H1 (cell line): ENCODE measurements around the gene DSTYK. TPM values are rescaled to one million over a fixed set of nuclear protein-coding genes. Genes with fewer than 3 reads are reported as not detected.
"Not testable (repeated sequence)": the region's sequence is repeated elsewhere in the genome, so short reads cannot be mapped to it uniquely, and the experiment has no call there.

Experiments
- CTCF ChIA-PET: fragments of 300-600 bp; sonication (Branson Sonifier 250); formaldehyde crosslinking; loops from one replicate; lab custom pipeline; 2021; ENCODE audit not compliant: partially characterized antibody; lab: Charles Lee
- POLR2A ChIA-PET: fragments of 300-600 bp; sonication (Branson Sonifier 250); formaldehyde crosslinking; loops from one replicate; lab custom pipeline; 2021; ENCODE audit warnings: inconsistent platforms; ENCODE audit not compliant: partially characterized antibody; lab: Charles Lee
- DNase-seq, 2 experiments: peaks; one replicate each; pipeline versions ENCODE4 v3.0.0 to v3.0.0-alpha.2; 2010 to 2022; ENCODE audit warnings: low spot score in 2 of 2, low read depth in 1 of 2, mixed read lengths in 1 of 2
- FAIRE-seq: peaks from 2 replicates; lab custom pipeline; 2011; peaks lifted over from hg19 to GRCh38; lab: Jason Lieb, UNC
- H2AFZ ChIP-seq: 2 replicates; pipeline ENCODE4 v1.8.1; 2012; ENCODE audit warnings: low read length, inconsistent platforms
- H2AK5ac ChIP-seq: 2 replicates; pipeline ENCODE4 v1.6.1; 2013; ENCODE audit warnings: low read depth, low read length
- H2BK120ac ChIP-seq: replicated peaks from 2 replicates; pipeline ENCODE3; 2013; ENCODE audit warnings: low read depth, low read length, inconsistent platforms
- H2BK12ac ChIP-seq: 2 replicates; pipeline ENCODE4 v1.6.1; 2013; ENCODE audit warnings: low read depth, low read length
- H2BK15ac ChIP-seq: 2 replicates; pipeline ENCODE4 v1.6.1; 2013; ENCODE audit warnings: low read length
- H2BK20ac ChIP-seq: 2 replicates; pipeline ENCODE4 v1.6.1; 2013; ENCODE audit warnings: low read length
- H2BK5ac ChIP-seq: 2 replicates; pipeline ENCODE4 v1.6.1; 2013; ENCODE audit warnings: low read depth, low read length
- H3K14ac ChIP-seq: 2 replicates; pipeline ENCODE4 v1.6.1; 2013; ENCODE audit warnings: inconsistent platforms; ENCODE audit not compliant: insufficient read length
- H3K18ac ChIP-seq: 2 replicates; pipeline ENCODE4 v1.6.1; 2013; ENCODE audit warnings: low read length; ENCODE audit errors: extremely low read depth
- H3K23ac ChIP-seq: 2 replicates; pipeline ENCODE4 v1.6.1; 2013; ENCODE audit warnings: inconsistent platforms; ENCODE audit not compliant: insufficient read length
- H3K23me2 ChIP-seq: 2 replicates; pipeline ENCODE4 v1.6.1; 2013; ENCODE audit warnings: low read depth, low read length
- H3K27ac ChIP-seq: 2 replicates; pipeline ENCODE4 v1.6.1; 2011; ENCODE audit warnings: low read depth, low read length, inconsistent platforms
- H3K27me3 ChIP-seq, 4 experiments: replicated peaks in 1 of 4; 1 replicate in 1 of 4; 2 replicates in 3 of 4; pipeline versions ENCODE4 v1.6.1 to v1.8.1; 2011 to 2013; ENCODE audit warnings: low read length in 3 of 4, mild to moderate bottlenecking in 3 of 4, inconsistent platforms in 2 of 4, mixed read lengths in 2 of 4, moderate library complexity in 1 of 4; ENCODE audit not compliant: control insufficient read depth in 3 of 4, insufficient read depth in 3 of 4; ENCODE audit errors: extremely low read depth in 1 of 4
- H3K36me3 ChIP-seq, 4 experiments: 2 replicates each; pipeline versions ENCODE4 v1.6.1 to v1.8.1; 2011 to 2013; ENCODE audit warnings: mild to moderate bottlenecking in 4 of 4, low read length in 3 of 4, moderate library complexity in 2 of 4, control low read depth in 1 of 4, inconsistent platforms in 1 of 4; ENCODE audit not compliant: insufficient read depth in 4 of 4, control insufficient read depth in 2 of 4
- H3K4ac ChIP-seq: replicated peaks from 2 replicates; pipeline ENCODE3; 2013; ENCODE audit warnings: low read length, low read depth, mixed read lengths, inconsistent platforms; ENCODE audit not compliant: insufficient read length
- H3K4me1 ChIP-seq, 4 experiments: replicated peaks in 1 of 4; 1 replicate in 1 of 4; 2 replicates in 3 of 4; pipeline versions ENCODE4 v1.6.1 to v1.8.1; 2011 to 2013; ENCODE audit warnings: low read length in 3 of 4, inconsistent platforms in 2 of 4, mixed read lengths in 1 of 4; ENCODE audit not compliant: insufficient read depth in 4 of 4, control insufficient read depth in 3 of 4
- H3K4me2 ChIP-seq, 2 experiments: 2 replicates each; pipeline versions ENCODE4 v1.6.1 to v1.8.1; 2011 to 2013; ENCODE audit warnings: low read depth in 2 of 2, low read length in 2 of 2, control low read depth in 1 of 2, inconsistent platforms in 1 of 2, mild to moderate bottlenecking in 1 of 2; ENCODE audit not compliant: insufficient read depth in 1 of 2
- H3K4me3 ChIP-seq, 4 experiments: fragments of 200-600, 300-600 bp in 1 of 4; sonication (generic), shearing (Covaris generic), sonication (Bioruptor Twin) in 1 of 4; 2 replicates each; pipeline versions ENCODE4 v1.5.1 to v1.8.1; 2011 to 2016; ENCODE audit warnings: low read length in 4 of 4, low read depth in 3 of 4, control low read depth in 2 of 4, inconsistent platforms in 2 of 4, mild to moderate bottlenecking in 2 of 4, mixed read lengths in 1 of 4, moderate library complexity in 1 of 4; ENCODE audit not compliant: insufficient read depth in 2 of 4; ENCODE audit errors: extremely low read depth in 1 of 4
- H3K56ac ChIP-seq: replicated peaks from 2 replicates; pipeline ENCODE3; 2013; ENCODE audit warnings: low read depth, mild to moderate bottlenecking, mixed read lengths, low read length, inconsistent platforms; ENCODE audit not compliant: insufficient read length
- H3K79me1 ChIP-seq: 2 replicates; pipeline ENCODE4 v1.6.1; 2013; ENCODE audit warnings: low read depth, low read length, control low read depth
- H3K79me2 ChIP-seq, 2 experiments: 2 replicates each; pipeline versions ENCODE4 v1.6.1 to v1.8.1; 2012 to 2013; ENCODE audit warnings: low read length in 2 of 2, mild to moderate bottlenecking in 2 of 2, inconsistent platforms in 1 of 2; ENCODE audit not compliant: insufficient read depth in 2 of 2, control insufficient read depth in 1 of 2
- H3K9ac ChIP-seq, 4 experiments: replicated peaks in 1 of 4; 1 replicate in 1 of 4; 2 replicates in 3 of 4; pipeline versions ENCODE4 v1.6.1 to v1.8.1; 2011 to 2013; ENCODE audit warnings: low read depth in 3 of 4, low read length in 3 of 4, control low read depth in 2 of 4, mild to moderate bottlenecking in 2 of 4, moderate library complexity in 2 of 4, inconsistent platforms in 1 of 4; ENCODE audit errors: extremely low read depth in 1 of 4
- H3K9me3 ChIP-seq, 2 experiments: 2 replicates each; pipeline versions ENCODE4 v1.6.1 to v1.8.1; 2012 to 2013; ENCODE audit warnings: mild to moderate bottlenecking in 2 of 2, moderate library complexity in 2 of 2, control low read depth in 1 of 2, inconsistent platforms in 1 of 2, low read depth in 1 of 2, low read length in 1 of 2, mixed read lengths in 1 of 2; ENCODE audit not compliant: insufficient read depth in 2 of 2
- H4K20me1 ChIP-seq, 2 experiments: replicated peaks in 1 of 2; 2 replicates each; pipeline versions ENCODE3 to v1.8.1; 2011 to 2013; ENCODE audit warnings: inconsistent platforms in 2 of 2, low read length in 2 of 2, mild to moderate bottlenecking in 1 of 2; ENCODE audit not compliant: insufficient read depth in 2 of 2, control insufficient read depth in 1 of 2
- H4K5ac ChIP-seq: 2 replicates; pipeline ENCODE4 v1.6.1; 2013; ENCODE audit warnings: low read length, low read depth, mixed read lengths, inconsistent platforms; ENCODE audit not compliant: insufficient read length
- H4K8ac ChIP-seq: 2 replicates; pipeline ENCODE4 v1.8.0; 2013; ENCODE audit warnings: mild to moderate bottlenecking, moderate library complexity, low read length, inconsistent platforms; ENCODE audit not compliant: insufficient read depth; ENCODE audit errors: extremely low read depth
- H4K91ac ChIP-seq: replicated peaks from 2 replicates; pipeline ENCODE3; 2013; ENCODE audit warnings: low read length, mixed read lengths, inconsistent platforms; ENCODE audit not compliant: insufficient read length
- BACH1 ChIP-seq: IDR thresholded peaks from 2 replicates; pipeline ENCODE4 v1.6.1; 2012; ENCODE audit warnings: low read length, improper control_type of control experiment
- CHD1 ChIP-seq: IDR thresholded peaks from 2 replicates; pipeline ENCODE4 v1.6.1; 2012; ENCODE audit warnings: low read depth, low read length, improper control_type of control experiment
- SAP30 ChIP-seq: fragments of 300-600 bp; sonication (generic); IDR thresholded peaks from 2 replicates; pipeline ENCODE4 v1.7.1; 2012; ENCODE audit warnings: low read length, moderate library complexity, mild to moderate bottlenecking, inconsistent platforms; ENCODE audit not compliant: insufficient read depth, insufficient replicate concordance
- SIRT6 ChIP-seq: IDR thresholded peaks from one replicate; pipeline ENCODE4 v1.7.1; 2012; ENCODE audit warnings: low read length, inconsistent platforms
- SRF ChIP-seq: IDR thresholded peaks from 2 replicates; pipeline ENCODE4 v1.6.1; 2011; ENCODE audit warnings: mild to moderate bottlenecking, low read depth, low read length, moderate library complexity
- WGBS, 2 experiments: shearing (Covaris generic) in 1 of 2; methylation state at CpG; one replicate each; pipeline versions ENCODE4 v1.1.6 to v1.1.7; 2013 to 2015; ENCODE audit warnings: low lambda C conversion rate in 2 of 2, mixed read lengths in 2 of 2, inconsistent platforms in 1 of 2, low coverage in 1 of 2, missing lambda C conversion rate in 1 of 2; ENCODE audit not compliant: insufficient replicate concordance in 2 of 2, insufficient coverage in 1 of 2, insufficient read length in 1 of 2; ENCODE audit errors: extremely low coverage in 1 of 2, missing lambda C conversion rate in 1 of 2; 5-methylcytosine and 5-hydroxymethylcytosine counted together
- polyA plus RNA-seq, 7 experiments: library from polyadenylated mRNA; depleted of rRNA in 3 of 7; stranded (reverse) in 5 of 7; unstranded in 2 of 7; fragments of >200 nt in 5 of 7; fragments of 200-250 nt in 2 of 7; gene quantifications; 1 replicate in 5 of 7; 2 replicates in 1 of 7; 4 replicates in 1 of 7; pipeline versions ENCODE4 v1.2.1 to v1.2.3, GENCODE V29; 2011 to 2013; ENCODE audit warnings: missing spikeins in 2 of 7, mixed read lengths in 2 of 7
- total RNA-seq: library from RNA; stranded (reverse); fragmentation: NEBNext Ultra II Directional; extraction: Animal tissue kit (Norgen Biotek cat#: 25700); gene quantifications from 2 replicates; pipeline ENCODE4 v1.2.1, GENCODE V29; 2021

The DSTYK gene
- total and polyA plus RNA-seq, 2 of the 8 experiments (the other 6 are each of a cell fraction or from before 2014, with no cell fraction given), result 2.7 to 8.5 TPM

GRCh38 chr1:205235951-205236350 is 24.4 kb upstream of the DSTYK start (continued):
- TF ChIP-seq SAP30 (no peak), SIRT6 (no peak), SRF (no peak), CHD1 (no peak), BACH1 (no peak)

GRCh38 chr1:205233986-205234385 is 22.5 kb upstream of the DSTYK start:
- not testable (repeated sequence) for H3K79me1 ChIP-seq, H3K23me2 ChIP-seq, H2BK120ac ChIP-seq, H3K4me1 ChIP-seq, H2AK5ac ChIP-seq, H2AFZ ChIP-seq, H2BK5ac ChIP-seq, H3K36me3 ChIP-seq, H3K9ac ChIP-seq, H3K9me3 ChIP-seq, H3K4me3 ChIP-seq, DNase-seq, H4K5ac ChIP-seq, H2BK20ac ChIP-seq, H3K79me2 ChIP-seq, H3K27ac ChIP-seq, FAIRE-seq, H4K20me1 ChIP-seq, H3K56ac ChIP-seq, H3K4me2 ChIP-seq, H2BK12ac ChIP-seq, H3K18ac ChIP-seq, H3K4ac ChIP-seq, H4K91ac ChIP-seq, H3K23ac ChIP-seq, H2BK15ac ChIP-seq, H3K27me3 ChIP-seq, H4K8ac ChIP-seq, H3K14ac ChIP-seq
- 94% methylated on average over 7 of the region's 7 CpGs; no CpG with 5 or more reads in 1 of the 2 experiments for WGBS, 2 experiments
- ChIA-PET CTCF (interaction anchor here (0.7 to 40.8 kb wide), 2 partner anchors 26 to 75 kb away, joined by 3 to 1035 read pairs; no protein-coding TSS in a partner anchor), POLR2A (interaction anchor here (0.9 kb wide), 1 partner anchor 21 kb away, joined by 3 read pairs; no protein-coding TSS in a partner anchor)
